ENCODE measurements around the gene POTEF.
"Not testable (repeated sequence)": the region's sequence is repeated elsewhere in the genome, so short reads cannot be mapped to it uniquely, and the experiment has no call there.

The POTEF gene

GRCh38 chr2:130152816-130153595, 24.0 kb upstream of the POTEF start:
- Histone ChIP-seq H3K9ac (ENCODE audit: low read depth in 1 of 2, low read length in 2 of 2) (no peak overlapping the region), H3K27ac (ENCODE audit: low read depth in 2 of 2, low read length in 2 of 2) (no peak overlapping the region), H3K4me3 (ENCODE audit: low read length in 2 of 2) (no peak overlapping the region), H3K9me3 (ENCODE audit: control insufficient read depth in 2 of 2, low read length in 2 of 2) (no peaks in the 10 kb centered on the region), H3K4me1 (ENCODE audit: control insufficient read depth in 2 of 2, insufficient read depth in 2 of 2, low read length in 2 of 2) (no peaks in the 10 kb centered on the region), H3K36me3 (ENCODE audit: control insufficient read depth in 2 of 2, insufficient read depth in 2 of 2, low read length in 2 of 2) (peaks cover 1 to 14% of the 10 kb centered on the region in 2 donors), H3K27me3 (ENCODE audit: control insufficient read depth in 2 of 2, insufficient read depth in 2 of 2, low read length in 2 of 2) (no peaks in the 10 kb centered on the region)

- H3K9ac ChIP-seq (ENCODE audit: low read depth in 1 of 2, low read length in 2 of 2); H3K4me1 ChIP-seq (ENCODE audit: control insufficient read depth in 2 of 2, insufficient read depth in 2 of 2, low read length in 2 of 2); H3K27ac ChIP-seq (ENCODE audit: low read depth in 2 of 2, low read length in 2 of 2); H3K9me3 ChIP-seq (ENCODE audit: control insufficient read depth in 2 of 2, low read length in 2 of 2); H3K4me3 ChIP-seq (ENCODE audit: low read length in 2 of 2); H3K27me3 ChIP-seq (ENCODE audit: control insufficient read depth in 2 of 2, insufficient read depth in 2 of 2, low read length in 2 of 2): not testable (repeated sequence)
- H3K36me3 ChIP-seq (ENCODE audit: control insufficient read depth in 2 of 2, insufficient read depth in 2 of 2, low read length in 2 of 2) = peaks cover 1 to 14% of the 10 kb centered on the region in 2 donors
Observed at GRCh38 chr2:130152136-130152815, 23.3 kb upstream of the POTEF start.

GRCh38 chr2:130151145-130151512, 22.1 kb upstream of the POTEF start:
- not testable (repeated sequence) for H3K4me3 ChIP-seq (ENCODE audit: low read length in 2 of 2); H3K4me1 ChIP-seq (ENCODE audit: control insufficient read depth in 2 of 2, insufficient read depth in 2 of 2, low read length in 2 of 2); H3K27me3 ChIP-seq (ENCODE audit: control insufficient read depth in 2 of 2, insufficient read depth in 2 of 2, low read length in 2 of 2); H3K9ac ChIP-seq (ENCODE audit: low read depth in 1 of 2, low read length in 2 of 2); H3K9me3 ChIP-seq (ENCODE audit: control insufficient read depth in 2 of 2, low read length in 2 of 2); H3K27ac ChIP-seq (ENCODE audit: low read depth in 2 of 2, low read length in 2 of 2)
- peaks cover 0 to 14% of the 10 kb centered on the region in 2 donors for H3K36me3 ChIP-seq (ENCODE audit: control insufficient read depth in 2 of 2, insufficient read depth in 2 of 2, low read length in 2 of 2)

- Histone ChIP-seq H3K36me3 (ENCODE audit: control insufficient read depth in 2 of 2, insufficient read depth in 2 of 2, low read length in 2 of 2) (peaks cover 0 to 14% of the 10 kb centered on the region in 2 donors), H3K9ac (ENCODE audit: low read depth in 1 of 2, low read length in 2 of 2) (no peak overlapping the region), H3K27ac (ENCODE audit: low read depth in 2 of 2, low read length in 2 of 2) (no peak overlapping the region)
Observed at GRCh38 chr2:130150181-130151144, 21.4 kb upstream of the POTEF start.

GRCh38 chr2:130148515-130148914, 19.5 kb upstream of the POTEF start:
- H3K27ac ChIP-seq (ENCODE audit: low read depth in 2 of 2, low read length in 2 of 2); H3K4me1 ChIP-seq (ENCODE audit: control insufficient read depth in 2 of 2, insufficient read depth in 2 of 2, low read length in 2 of 2); H3K4me3 ChIP-seq (ENCODE audit: low read length in 2 of 2); H3K9ac ChIP-seq (ENCODE audit: low read depth in 1 of 2, low read length in 2 of 2); H3K36me3 ChIP-seq (ENCODE audit: control insufficient read depth in 2 of 2, insufficient read depth in 2 of 2, low read length in 2 of 2); H3K27me3 ChIP-seq (ENCODE audit: control insufficient read depth in 2 of 2, insufficient read depth in 2 of 2, low read length in 2 of 2); H3K9me3 ChIP-seq (ENCODE audit: control insufficient read depth in 2 of 2, low read length in 2 of 2): not testable (repeated sequence)

More at GRCh38 chr2:130150181-130151144, 21.4 kb upstream of the POTEF start:
- Histone ChIP-seq H3K27me3 (ENCODE audit: control insufficient read depth in 2 of 2, insufficient read depth in 2 of 2, low read length in 2 of 2) (no peaks in the 10 kb centered on the region), H3K9me3 (ENCODE audit: control insufficient read depth in 2 of 2, low read length in 2 of 2) (no peaks in the 10 kb centered on the region), H3K4me1 (ENCODE audit: control insufficient read depth in 2 of 2, insufficient read depth in 2 of 2, low read length in 2 of 2) (no peaks in the 10 kb centered on the region), H3K4me3 (ENCODE audit: low read length in 2 of 2) (no peak overlapping the region)

- not testable (repeated sequence) for H3K9ac ChIP-seq (ENCODE audit: low read depth in 1 of 2, low read length in 2 of 2); H3K4me1 ChIP-seq (ENCODE audit: control insufficient read depth in 2 of 2, insufficient read depth in 2 of 2, low read length in 2 of 2); H3K27me3 ChIP-seq (ENCODE audit: control insufficient read depth in 2 of 2, insufficient read depth in 2 of 2, low read length in 2 of 2); H3K36me3 ChIP-seq (ENCODE audit: control insufficient read depth in 2 of 2, insufficient read depth in 2 of 2, low read length in 2 of 2); H3K9me3 ChIP-seq (ENCODE audit: control insufficient read depth in 2 of 2, low read length in 2 of 2); H3K27ac ChIP-seq (ENCODE audit: low read depth in 2 of 2, low read length in 2 of 2)
- peak within 1 kb of the TSS in 1 of 2 donors; percentile 20 for H3K4me3 ChIP-seq (ENCODE audit: low read length in 2 of 2)
Observed at GRCh38 chr2:130145006-130145414, 16.0 kb upstream of the POTEF start, which contains the start of gene CCDC74B. TSS of gene CCDC74B (minus strand) at chr2:130145112. CDS start at chr2:130144996, 116 bp downstream.

DNA sequence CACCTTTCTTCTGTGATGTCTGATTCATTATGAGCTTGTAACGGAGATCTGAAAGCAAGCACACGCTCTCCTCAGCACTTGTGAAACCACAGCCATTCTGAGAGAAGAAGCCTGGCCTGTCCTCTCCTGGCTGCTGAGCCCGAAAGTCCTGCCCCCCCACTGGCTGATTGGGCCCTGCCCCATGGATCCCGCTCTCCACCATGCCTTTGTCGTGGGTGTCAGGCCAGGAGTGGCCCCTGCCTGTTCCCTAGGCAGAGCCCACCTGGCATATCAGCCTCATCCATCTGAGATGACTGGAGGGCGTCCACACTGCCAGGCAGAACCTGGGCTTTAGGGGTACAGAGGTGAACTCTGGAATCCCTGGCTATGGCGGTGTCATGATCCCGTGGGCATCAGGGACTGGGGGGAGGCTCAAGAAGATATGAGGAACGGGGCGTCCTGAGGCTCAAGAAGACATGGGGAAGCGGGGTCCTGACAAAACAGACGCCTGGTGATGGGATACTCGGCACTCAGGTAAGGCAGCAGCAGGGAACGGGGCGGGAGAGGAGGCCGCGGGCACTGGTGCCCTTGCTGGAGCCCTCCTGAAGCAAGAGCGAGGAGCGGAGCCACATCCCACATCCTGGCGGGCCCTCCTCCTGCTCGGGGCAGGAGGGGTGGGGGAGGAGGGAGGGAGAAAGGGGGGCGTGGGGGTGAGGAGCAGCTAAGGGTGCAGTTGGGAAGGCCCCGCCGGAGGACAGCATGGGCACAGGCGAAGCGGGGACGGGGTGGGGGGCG, 14.4 kb upstream of the POTEF start:
- H3K4me1 ChIP-seq (ENCODE audit: control insufficient read depth in 2 of 2, insufficient read depth in 2 of 2, low read length in 2 of 2); H3K9ac ChIP-seq (ENCODE audit: low read depth in 1 of 2, low read length in 2 of 2); H3K4me3 ChIP-seq (ENCODE audit: low read length in 2 of 2); H3K36me3 ChIP-seq (ENCODE audit: control insufficient read depth in 2 of 2, insufficient read depth in 2 of 2, low read length in 2 of 2); H3K27me3 ChIP-seq (ENCODE audit: control insufficient read depth in 2 of 2, insufficient read depth in 2 of 2, low read length in 2 of 2); H3K27ac ChIP-seq (ENCODE audit: low read depth in 2 of 2, low read length in 2 of 2); H3K9me3 ChIP-seq (ENCODE audit: control insufficient read depth in 2 of 2, low read length in 2 of 2): not testable (repeated sequence)

- not testable (repeated sequence) for H3K4me3 ChIP-seq (ENCODE audit: low read length in 2 of 2); H3K36me3 ChIP-seq (ENCODE audit: control insufficient read depth in 2 of 2, insufficient read depth in 2 of 2, low read length in 2 of 2); H3K9me3 ChIP-seq (ENCODE audit: control insufficient read depth in 2 of 2, low read length in 2 of 2); H3K27ac ChIP-seq (ENCODE audit: low read depth in 2 of 2, low read length in 2 of 2); H3K9ac ChIP-seq (ENCODE audit: low read depth in 1 of 2, low read length in 2 of 2); H3K27me3 ChIP-seq (ENCODE audit: control insufficient read depth in 2 of 2, insufficient read depth in 2 of 2, low read length in 2 of 2); H3K4me1 ChIP-seq (ENCODE audit: control insufficient read depth in 2 of 2, insufficient read depth in 2 of 2, low read length in 2 of 2)
Observed at GRCh38 chr2:130142396-130143265, 13.6 kb upstream of the POTEF start.
